Gastroesophageal sphincter (tissue), 3 donors: ENCODE results near the gene NUP98.

Experiments used
- CTCF ChIP-seq, 4 experiments: fragments of 200-600 bp in 2 of 4; fragments of 450-650 bp in 2 of 4; sonication (generic) in 1 of 4; IDR thresholded peaks; one replicate each; pipeline ENCODE4 v1.5.1; 2017 to 2019; ENCODE audit warnings: antibody characterized with exemption in 4 of 4, mild to moderate bottlenecking in 2 of 4, moderate library complexity in 2 of 4
- EP300 ChIP-seq: sonication (generic); formaldehyde crosslinking; IDR thresholded peaks from one replicate; pipeline ENCODE4 v1.6.1; 2017; ENCODE audit warnings: antibody characterized with exemption, mild to moderate bottlenecking
- POLR2AphosphoS5 ChIP-seq: sonication (generic); formaldehyde crosslinking; IDR thresholded peaks from one replicate; pipeline ENCODE4 v1.6.1; 2017; ENCODE audit warnings: antibody characterized with exemption

GRCh38 chr11:3781423-3781822 lies 15.9 kb downstream of the NUP98 start:
- TF ChIP-seq POLR2AphosphoS5 = peak; percentile 7
- no peak for TF ChIP-seq CTCF (IDR thresholded peaks at IDR 0.05)
- TF ChIP-seq EP300 = no peak
